GM18861 (cell line): ENCODE measurements around the gene CFAP69.
"Not testable (repeated sequence)": the region's sequence is repeated elsewhere in the genome, so short reads cannot be mapped to it uniquely, and the experiment has no call there.

Source experiments
- ATAC-seq: cut with Tn5 transposase; IDR thresholded peaks from one replicate; pipeline ENCODE4 v1.9.1; 2021; ENCODE audit not compliant: unreplicated experiment

The CFAP69 gene

DNA sequence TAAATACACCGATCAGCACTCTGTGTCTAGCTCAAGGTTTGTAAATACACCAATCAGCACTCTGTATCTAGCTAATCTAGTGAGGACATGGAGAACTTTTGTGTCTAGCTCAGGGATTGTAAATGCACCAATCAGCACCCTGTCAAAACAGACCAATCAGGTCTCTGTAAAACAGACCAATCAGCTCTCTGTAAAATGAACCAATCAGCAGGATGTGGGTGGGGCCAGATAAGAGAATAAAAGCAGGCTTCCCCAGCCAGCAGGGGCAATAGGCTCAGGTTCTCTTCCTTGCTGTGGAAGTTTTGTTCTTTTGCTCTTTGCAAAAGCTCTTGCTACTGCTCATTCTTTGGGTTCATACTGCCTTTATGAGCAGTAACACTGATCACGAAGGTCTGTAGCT is 90.0 kb downstream of the CFAP69 start:
- not testable (repeated sequence) for ATAC-seq

DNA sequence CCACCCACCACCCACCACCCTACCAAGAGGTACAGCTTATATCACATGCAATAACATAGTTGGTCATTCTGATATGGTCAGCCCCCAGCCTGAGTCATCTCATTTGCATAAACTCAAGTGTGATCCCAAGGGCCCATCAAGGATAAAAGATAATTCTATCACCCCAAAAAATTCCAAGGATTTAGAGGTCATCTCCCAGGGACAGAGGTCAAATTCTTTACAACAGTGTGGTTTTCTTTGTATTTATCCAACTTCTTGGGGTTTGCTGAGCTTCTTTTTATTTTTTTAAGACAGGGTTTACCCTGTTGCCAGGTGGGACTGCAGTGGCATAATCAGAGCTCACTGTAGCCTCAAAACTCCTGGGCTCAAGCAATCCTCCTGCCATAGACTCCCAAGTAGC is 92.1 kb downstream of the CFAP69 start:
- ATAC-seq, result no peak

DNA sequence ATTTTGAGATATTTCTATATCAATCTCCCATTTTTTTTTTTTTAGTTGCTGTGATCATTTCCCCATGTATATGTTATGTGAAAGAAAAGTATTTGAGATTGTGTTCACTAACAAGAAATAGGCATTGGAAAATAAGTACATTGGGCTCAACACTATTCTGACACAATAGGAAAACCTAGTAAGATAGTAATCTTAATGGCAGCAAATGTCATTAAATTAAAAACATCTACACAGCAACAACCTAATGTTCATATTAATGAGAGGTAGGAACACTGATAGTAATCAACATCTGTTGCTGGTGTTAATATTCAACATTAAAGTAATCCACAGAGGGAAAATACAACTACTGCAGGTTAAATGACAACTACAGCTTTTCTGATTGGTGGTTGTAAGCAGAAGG is 100.0 kb downstream of the CFAP69 start:
- ATAC-seq, result no peak

DNA sequence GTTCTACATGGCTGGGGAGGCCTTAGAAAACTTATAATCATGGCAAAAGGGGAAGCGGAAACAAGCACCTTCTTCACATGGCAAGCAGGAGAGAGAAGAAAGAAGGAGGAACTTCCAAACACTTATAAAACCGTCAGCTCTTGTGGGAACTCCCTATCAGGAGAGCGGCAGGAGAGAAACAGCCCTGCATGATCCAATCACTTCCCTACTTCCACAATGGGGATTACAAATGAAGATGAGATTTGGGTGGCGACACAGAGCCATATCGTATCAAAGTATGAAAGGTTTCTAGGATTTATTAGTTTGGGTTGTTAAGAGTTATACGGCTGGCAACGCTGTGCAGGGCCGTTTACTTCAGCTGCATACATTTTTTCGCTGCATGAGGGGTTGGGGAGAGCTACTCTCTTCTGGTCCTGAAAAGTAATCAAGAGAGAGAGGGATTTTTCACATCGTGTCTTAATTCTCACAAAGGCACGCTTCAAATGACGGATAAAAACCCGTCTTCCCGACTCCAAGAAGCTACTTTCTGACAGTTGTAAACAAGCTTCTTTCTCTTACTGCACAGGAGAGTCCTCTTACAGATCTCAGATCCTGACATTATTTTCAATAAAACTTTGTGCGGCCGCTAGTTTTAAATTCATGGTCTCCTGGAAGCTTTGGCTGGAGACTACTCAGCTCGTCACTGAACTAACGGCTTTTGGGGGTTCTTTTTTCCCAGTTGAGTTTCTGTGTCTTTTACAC is 100.8 kb downstream of the CFAP69 start:
- ATAC-seq, result peak; percentile 1

DNA sequence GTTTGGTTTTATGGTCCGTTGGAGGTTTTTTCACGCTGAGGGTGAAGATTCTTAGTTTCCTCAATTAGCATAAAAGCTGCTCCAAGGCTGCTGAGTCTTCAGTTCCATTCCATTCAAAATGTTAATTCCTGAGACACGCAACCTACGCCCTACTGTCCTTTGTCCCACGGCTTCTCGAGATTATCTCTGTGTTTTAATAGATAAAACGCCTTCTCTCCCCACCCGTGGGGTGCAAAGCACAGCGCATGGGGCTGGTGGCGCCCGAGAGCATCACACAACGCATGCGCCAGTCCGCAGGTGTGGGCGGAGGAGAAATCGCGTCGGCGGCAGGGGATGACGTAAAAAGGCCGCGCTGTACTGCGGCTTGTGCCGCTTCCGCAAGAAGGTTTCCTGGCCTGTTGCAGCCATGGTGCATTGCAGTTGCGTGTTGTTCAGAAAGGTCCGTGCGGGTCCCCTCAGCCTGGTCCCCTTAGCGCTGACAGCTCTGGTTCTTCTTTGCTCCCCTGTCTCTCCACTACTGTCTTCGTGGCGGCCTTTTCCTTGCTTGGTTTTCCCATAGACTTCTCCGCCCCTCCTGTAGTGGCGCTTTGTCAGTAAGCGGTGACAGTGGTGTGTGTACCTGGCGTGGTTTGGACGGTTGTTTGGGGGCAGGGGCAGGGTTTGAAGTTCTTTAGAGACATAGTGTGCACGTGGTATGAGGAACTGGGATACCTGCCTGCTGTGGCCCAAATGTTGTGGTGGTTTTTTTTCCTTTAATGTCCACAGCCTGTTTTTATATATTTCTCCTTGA is 101.6 kb downstream of the CFAP69 start, which contains the start of gene GTPBP10:
TSS of gene GTPBP10 (plus strand) at position 381 of the 790 bp plus-strand sequence. CDS start at position 407, 26 bp downstream.
- ATAC-seq, result peak; percentile 93

DNA sequence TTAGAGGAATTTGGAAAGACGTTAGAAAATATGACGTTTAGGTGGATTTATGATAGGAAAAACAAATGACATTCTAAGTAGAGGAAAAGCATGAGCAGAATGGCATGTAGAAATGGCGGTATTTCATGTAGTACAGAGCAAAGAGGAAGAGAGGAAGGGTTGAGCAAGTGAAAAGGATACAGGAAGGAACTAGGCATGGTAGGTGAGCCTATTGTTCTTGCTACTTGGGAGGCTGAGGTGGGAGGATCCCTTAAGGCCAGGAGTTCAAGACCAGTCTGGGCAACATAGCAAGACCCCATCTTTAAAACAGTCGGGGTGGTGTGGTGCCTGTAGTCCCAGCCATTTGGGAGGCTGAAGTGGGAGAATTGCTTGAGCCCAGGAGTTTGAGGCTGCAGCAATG is 102.8 kb downstream of the CFAP69 start:
- no peak for ATAC-seq

DNA sequence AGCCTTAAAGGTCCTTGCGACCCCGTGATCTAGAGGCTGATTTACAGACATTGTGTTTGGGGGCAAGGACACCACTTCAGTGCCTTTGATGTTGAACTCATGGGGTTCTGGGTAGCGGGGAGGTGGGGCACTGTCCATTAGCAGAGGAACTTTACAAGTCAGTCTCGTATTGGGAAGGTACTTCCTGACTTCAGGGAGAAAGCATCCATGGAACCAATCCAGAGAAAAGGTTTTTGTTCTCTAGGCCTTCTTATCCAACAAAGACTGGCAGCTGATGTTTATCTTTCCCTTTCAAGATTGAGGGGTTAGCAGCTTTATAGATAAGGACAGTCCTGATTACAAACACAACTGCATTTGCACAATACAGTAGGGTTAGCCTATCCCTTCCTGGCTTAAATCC is 104.3 kb downstream of the CFAP69 start:
- no peak for ATAC-seq

DNA sequence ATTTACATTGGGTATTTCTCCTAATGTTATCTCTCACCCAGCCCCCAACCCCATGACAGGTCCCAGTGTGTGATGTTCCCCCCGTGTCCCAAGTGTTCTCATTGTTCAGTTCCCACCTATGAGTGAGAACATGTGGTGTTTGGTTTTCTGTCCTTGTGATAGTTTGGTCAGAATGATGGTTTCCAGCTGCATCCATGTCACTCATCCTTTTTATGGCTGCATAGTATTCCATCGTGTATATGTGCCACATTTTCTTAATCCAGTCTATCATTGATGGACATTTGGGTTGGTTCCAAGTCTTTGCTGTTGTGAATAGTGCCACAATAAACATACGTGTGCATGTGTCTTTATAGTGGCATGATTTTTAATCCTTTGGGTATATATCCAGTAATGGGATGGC is 105.1 kb downstream of the CFAP69 start:
- ATAC-seq, result not testable (repeated sequence)

DNA sequence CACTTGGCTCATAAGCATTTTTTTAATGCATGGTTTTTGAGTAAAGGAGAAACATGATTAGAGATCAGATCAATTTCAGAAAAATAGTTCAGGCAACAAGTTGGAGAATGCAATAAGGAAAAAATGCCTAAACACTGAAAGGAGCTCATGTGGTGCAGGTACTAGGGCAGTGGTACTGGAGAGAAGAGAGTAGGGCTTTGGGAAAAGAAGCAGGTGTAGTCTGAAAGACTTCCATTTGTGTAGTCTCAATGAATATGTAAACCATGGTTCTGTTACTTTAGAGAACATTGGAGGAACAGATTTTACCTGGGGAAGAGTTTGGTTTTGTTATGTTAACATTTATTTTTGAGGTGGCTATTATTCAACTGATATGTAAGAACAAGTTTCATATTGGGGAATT is 107.0 kb downstream of the CFAP69 start:
- no peak for ATAC-seq
